ENCODE results near the gene EPHA3. TPM values are rescaled to one million over a fixed set of nuclear protein-coding genes. Genes with fewer than 3 reads are reported as not detected.
"Not testable (repeated sequence)": the region's sequence is repeated elsewhere in the genome, so short reads cannot be mapped to it uniquely, and the experiment has no call there.

The EPHA3 gene
- total RNA-seq, 2 experiments from 2014 or later = 0.08 TPM; not detected in 1

GRCh38 chr3:89312141-89312540 is 204.7 kb downstream of the EPHA3 start:
- no peak overlapping the region for H3K27ac Mint-ChIP-seq
- H3K27me3 Mint-ChIP-seq (ENCODE audit: low read depth) = no peaks in the 10 kb centered on the region
- ATAC-seq (no peak), DNase-seq (no peak)
- ChIA-PET POLR2A (no interaction called here), CTCF (no interaction called here)
- peaks cover 3% of the 10 kb centered on the region for H3K9me3 Mint-ChIP-seq (ENCODE audit: insufficient read depth)
- H3K36me3 Mint-ChIP-seq (ENCODE audit: low read depth) = no peaks in the 10 kb centered on the region
- no peaks in the 10 kb centered on the region for H3K4me1 Mint-ChIP-seq (ENCODE audit: low read depth)
- H3K4me3 Mint-ChIP-seq = no peak overlapping the region

GRCh38 chr3:89314454-89315098 is 207.2 kb downstream of the EPHA3 start:
- POLR2A ChIA-PET = no interaction called here
- no peak for DNase-seq
- no peak for ATAC-seq
- H3K27me3 Mint-ChIP-seq (ENCODE audit: low read depth) = no peaks in the 10 kb centered on the region
- no peak overlapping the region for H3K4me3 Mint-ChIP-seq
- H3K9me3 Mint-ChIP-seq (ENCODE audit: insufficient read depth) = peaks cover 3% of the 10 kb centered on the region
- H3K36me3 Mint-ChIP-seq (ENCODE audit: low read depth) = no peaks in the 10 kb centered on the region
- H3K27ac Mint-ChIP-seq = no peak overlapping the region
- H3K4me1 Mint-ChIP-seq (ENCODE audit: low read depth) = no peaks in the 10 kb centered on the region
- CTCF ChIA-PET = no interaction called here

- Mint-ChIP-seq H3K27ac (no peak overlapping the region), H3K27me3 (ENCODE audit: low read depth) (no peaks in the 10 kb centered on the region), H3K4me1 (ENCODE audit: low read depth) (no peaks in the 10 kb centered on the region), H3K4me3 (no peak overlapping the region), H3K9me3 (ENCODE audit: insufficient read depth) (peaks cover 7% of the 10 kb centered on the region), H3K36me3 (ENCODE audit: low read depth) (no peaks in the 10 kb centered on the region)
- DNase-seq (no peak), ATAC-seq (no peak)
- ChIA-PET POLR2A (no interaction called here), CTCF (no interaction called here)
Measured at GRCh38 chr3:89315750-89316470, 208.5 kb downstream of the EPHA3 start.

- no peaks in the 10 kb centered on the region for H3K36me3 Mint-ChIP-seq (ENCODE audit: low read depth)
- no peak for DNase-seq
- ChIA-PET CTCF (no interaction called here), POLR2A (no interaction called here)
- H3K4me1 Mint-ChIP-seq (ENCODE audit: low read depth) = no peaks in the 10 kb centered on the region
- H3K4me3 Mint-ChIP-seq = no peak overlapping the region
- peaks cover 5% of the 10 kb centered on the region for H3K9me3 Mint-ChIP-seq (ENCODE audit: insufficient read depth)
- H3K27ac Mint-ChIP-seq = no peak overlapping the region
- H3K27me3 Mint-ChIP-seq (ENCODE audit: low read depth) = no peaks in the 10 kb centered on the region
- no peak for ATAC-seq
Measured at GRCh38 chr3:89320186-89320585, 212.8 kb downstream of the EPHA3 start.

GRCh38 chr3:89326997-89327396 is 219.6 kb downstream of the EPHA3 start:
- DNase-seq = no peak
- H3K4me1 Mint-ChIP-seq (ENCODE audit: low read depth) = no peaks in the 10 kb centered on the region
- ChIA-PET POLR2A (no interaction called here), CTCF (no interaction called here)
- no peak for ATAC-seq
- no peak overlapping the region for H3K4me3 Mint-ChIP-seq
- no peaks in the 10 kb centered on the region for H3K27me3 Mint-ChIP-seq (ENCODE audit: low read depth)
- no peaks in the 10 kb centered on the region for H3K9me3 Mint-ChIP-seq (ENCODE audit: insufficient read depth)
- no peaks in the 10 kb centered on the region for H3K36me3 Mint-ChIP-seq (ENCODE audit: low read depth)
- H3K27ac Mint-ChIP-seq = no peak overlapping the region

GRCh38 chr3:89332386-89332785 is 225.0 kb downstream of the EPHA3 start:
- no peaks in the 10 kb centered on the region for H3K36me3 Mint-ChIP-seq (ENCODE audit: low read depth)
- ChIA-PET POLR2A (no interaction called here), CTCF (no interaction called here)
- H3K27ac Mint-ChIP-seq = no peak overlapping the region
- ATAC-seq = no peak
- H3K4me3 Mint-ChIP-seq = no peak overlapping the region
- no peaks in the 10 kb centered on the region for H3K4me1 Mint-ChIP-seq (ENCODE audit: low read depth)
- DNase-seq = no peak
- H3K27me3 Mint-ChIP-seq (ENCODE audit: low read depth) = no peaks in the 10 kb centered on the region
- peaks cover 2% of the 10 kb centered on the region for H3K9me3 Mint-ChIP-seq (ENCODE audit: insufficient read depth)

GRCh38 chr3:89332793-89333192 is 225.4 kb downstream of the EPHA3 start:
- Mint-ChIP-seq H3K27ac (no peak overlapping the region), H3K9me3 (ENCODE audit: insufficient read depth) (peaks cover 3% of the 10 kb centered on the region), H3K4me3 (no peak overlapping the region), H3K36me3 (ENCODE audit: low read depth) (no peaks in the 10 kb centered on the region), H3K27me3 (ENCODE audit: low read depth) (no peaks in the 10 kb centered on the region), H3K4me1 (ENCODE audit: low read depth) (no peaks in the 10 kb centered on the region)
- CTCF ChIA-PET = no interaction called here
- POLR2A ChIA-PET = no interaction called here
- ATAC-seq (no peak), DNase-seq (no peak)

GRCh38 chr3:89335693-89336092 is 228.3 kb downstream of the EPHA3 start:
- Mint-ChIP-seq H3K27ac (no peak overlapping the region), H3K4me1 (ENCODE audit: low read depth) (no peaks in the 10 kb centered on the region), H3K9me3 (ENCODE audit: insufficient read depth) (peaks cover 3% of the 10 kb centered on the region), H3K36me3 (ENCODE audit: low read depth) (no peaks in the 10 kb centered on the region), H3K4me3 (no peak overlapping the region), H3K27me3 (ENCODE audit: low read depth) (no peaks in the 10 kb centered on the region)
- ChIA-PET CTCF (no interaction called here), POLR2A (no interaction called here)
- ATAC-seq (no peak), DNase-seq (no peak)

- H3K4me1 Mint-ChIP-seq (ENCODE audit: low read depth) = no peaks in the 10 kb centered on the region
- ATAC-seq = no peak
- CTCF ChIA-PET = no interaction called here
- POLR2A ChIA-PET = no interaction called here
- H3K36me3 Mint-ChIP-seq (ENCODE audit: low read depth) = no peaks in the 10 kb centered on the region
- no peak overlapping the region for H3K4me3 Mint-ChIP-seq
- no peak overlapping the region for H3K27ac Mint-ChIP-seq
- H3K9me3 Mint-ChIP-seq (ENCODE audit: insufficient read depth) = peaks cover 11% of the 10 kb centered on the region
- no peaks in the 10 kb centered on the region for H3K27me3 Mint-ChIP-seq (ENCODE audit: low read depth)
- no peak for DNase-seq
Measured at GRCh38 chr3:89340408-89340807, 233.0 kb downstream of the EPHA3 start.

GRCh38 chr3:89344076-89344475 is 236.7 kb downstream of the EPHA3 start:
- Mint-ChIP-seq H3K4me1 (ENCODE audit: low read depth) (no peaks in the 10 kb centered on the region), H3K36me3 (ENCODE audit: low read depth) (no peaks in the 10 kb centered on the region), H3K27ac (no peak overlapping the region), H3K4me3 (no peak overlapping the region), H3K9me3 (ENCODE audit: insufficient read depth) (peaks cover 8% of the 10 kb centered on the region), H3K27me3 (ENCODE audit: low read depth) (no peaks in the 10 kb centered on the region)
- ChIA-PET POLR2A (no interaction called here), CTCF (no interaction called here)
- ATAC-seq = no peak
- no peak for DNase-seq

GRCh38 chr3:89350935-89351334 is 243.5 kb downstream of the EPHA3 start:
- DNase-seq; H3K4me3 Mint-ChIP-seq; H3K9me3 Mint-ChIP-seq (ENCODE audit: insufficient read depth); H3K36me3 Mint-ChIP-seq (ENCODE audit: low read depth); H3K4me1 Mint-ChIP-seq (ENCODE audit: low read depth); ATAC-seq; H3K27ac Mint-ChIP-seq; POLR2A ChIA-PET; H3K27me3 Mint-ChIP-seq (ENCODE audit: low read depth); CTCF ChIA-PET: not testable (repeated sequence)

GRCh38 chr3:89353465-89353864 is 246.0 kb downstream of the EPHA3 start:
- Mint-ChIP-seq H3K4me3 (no peak overlapping the region), H3K9me3 (ENCODE audit: insufficient read depth) (no peaks in the 10 kb centered on the region), H3K4me1 (ENCODE audit: low read depth) (no peaks in the 10 kb centered on the region), H3K36me3 (ENCODE audit: low read depth) (no peaks in the 10 kb centered on the region), H3K27me3 (ENCODE audit: low read depth) (no peaks in the 10 kb centered on the region), H3K27ac (no peak overlapping the region)
- CTCF ChIA-PET = no interaction called here
- ATAC-seq (no peak), DNase-seq (no peak)
- POLR2A ChIA-PET = no interaction called here

- no peaks in the 10 kb centered on the region for H3K36me3 Mint-ChIP-seq (ENCODE audit: low read depth)
- DNase-seq (no peak), ATAC-seq (no peak)
- no peaks in the 10 kb centered on the region for H3K4me1 Mint-ChIP-seq (ENCODE audit: low read depth)
- no peak overlapping the region for H3K4me3 Mint-ChIP-seq
- no peaks in the 10 kb centered on the region for H3K9me3 Mint-ChIP-seq (ENCODE audit: insufficient read depth)
- H3K27ac Mint-ChIP-seq = no peak overlapping the region
- H3K27me3 Mint-ChIP-seq (ENCODE audit: low read depth) = no peaks in the 10 kb centered on the region
- ChIA-PET POLR2A (no interaction called here), CTCF (no interaction called here)
Measured at GRCh38 chr3:89358281-89358680, 250.9 kb downstream of the EPHA3 start.
